ENCODE results near the gene AP5Z1. TPM values are rescaled to one million over a fixed set of nuclear protein-coding genes. Genes with fewer than 3 reads are reported as not detected.
A peak's percentile ranks its signal among the peaks of the same experiment; 100 is the strongest.

Gene AP5Z1
- total and polyA plus RNA-seq, 2 of the 4 experiments (the other 2 are of a cell fraction) = 9.7 to 38.7 TPM

GRCh38 chr7:4799508-4800268 is 24.3 kb downstream of the AP5Z1 start:
- BruUV-seq (replicated peaks) = no TSS peak
- Histone ChIP-seq H3K4me1 (ENCODE audit: control insufficient read depth, insufficient read depth, low read length) (no peaks in the 10 kb centered on the region), H3K23ac (ENCODE audit: low read depth, low read length) (no peak overlapping the region), H3K18ac (ENCODE audit: low read depth, low read length) (no peak overlapping the region), H3K4ac (ENCODE audit: low read depth, low read length) (no peak overlapping the region), H3K9me1 (ENCODE audit: insufficient read depth, low read length) (0 out of 2 replicates have a peak, but pooled peaks cover 2% of the 10 kb centered on the region), H2AK5ac (ENCODE audit: low read depth, low read length) (no peak overlapping the region), H3K4me2 (ENCODE audit: low read depth, low read length) (no peak overlapping the region), H3K9ac (ENCODE audit: low read depth, low read length) (no peak overlapping the region), H4K5ac (ENCODE audit: low read depth, low read length) (no peak overlapping the region), H2BK120ac (ENCODE audit: low read depth, low read length) (no peak overlapping the region), H2AK9ac (replicated peaks; ENCODE audit: low read depth, low read length, poor library complexity) (peak overlapping the region; percentile 37), H4K8ac (ENCODE audit: low read depth in 2 of 2, low read length in 2 of 2) (no peak overlapping the region), H3K79me1 (ENCODE audit: low read depth in 1 of 2, low read length in 2 of 2) (no peaks in the 10 kb centered on the region), H2BK20ac (ENCODE audit: low read depth, low read length) (no peak overlapping the region), H3K27ac (ENCODE audit: insufficient read depth, low read length) (no peak overlapping the region), H2BK15ac (ENCODE audit: low read depth, low read length) (no peak overlapping the region), H3K14ac (replicated peaks; ENCODE audit: low read depth, low read length) (no peak overlapping the region), H3K56ac (ENCODE audit: extremely low read depth, insufficient read depth, low read length) (no peak overlapping the region), H2BK5ac (ENCODE audit: low read depth, low read length, poor library complexity, severe bottlenecking) (no peak overlapping the region), H3K36me3 (ENCODE audit: control insufficient read depth, insufficient read depth, low read length) (no peaks in the 10 kb centered on the region), H4K20me1 (ENCODE audit: insufficient read depth, low read length) (no peaks in the 10 kb centered on the region), H3K4me3 (ENCODE audit: insufficient read depth, low read depth, low read length) (no peak overlapping the region), H2AFZ (replicated peaks; ENCODE audit: low read length, poor library complexity) (no peak overlapping the region), H3K27me3 (ENCODE audit: control insufficient read depth, insufficient read depth, low read length) (no peaks in the 10 kb centered on the region), H3K9me3 (ENCODE audit: control insufficient read depth, insufficient read depth, low read length) (no peaks in the 10 kb centered on the region), H4K91ac (ENCODE audit: insufficient read depth, low read depth, low read length) (no peak overlapping the region)
- dilution Hi-C loops (cut with HindIII; ENCODE audit: low sequenced_read_pairs, unreplicated experiment) (no loop called here), in situ Hi-C loops (cut with MboI; ENCODE audit: low sequenced_read_pairs) (loop anchor here (5.0 kb wide), 1 partner anchor 288 kb away; no protein-coding TSS in a partner anchor), intact Hi-C loops (cut with micrococcal nuclease) (loop anchor here (5.0 kb wide), 1 partner anchor 393 kb away; the partner anchor contains the start of gene WIPI2)
- ATAC-seq (ENCODE audit: low read depth) (peak; percentile 12; the same call in 1 of the 2 replicates), DNase-seq (no peak)
- WGBS, 2 experiments (ENCODE audit: extremely low coverage in 2 of 2, insufficient read length in 1 of 2) = 51% methylated on average over 13 of the region's 39 CpGs; no CpG with 5 or more reads in 1 of the 2 experiments
- POLR2A ChIA-PET (ENCODE audit: unreplicated experiment) = interaction anchor here (0.6 kb wide), 1 partner anchor 697 kb away, joined by 7 read pairs; no protein-coding TSS in a partner anchor
- CTCF ChIA-PET = interaction anchor here (1.1 kb wide), 1 partner anchor 285 kb away, joined by 3 read pairs; no protein-coding TSS in a partner anchor
- TF ChIP-seq RAD21 (IDR thresholded peaks at IDR 0.05; ENCODE audit: low read length) = no peak
- TF ChIP-seq RFX5 (IDR thresholded peaks at IDR 0.05; ENCODE audit: low read depth, low read length) = no peak
- no peak for TF ChIP-seq MAZ (IDR thresholded peaks at IDR 0.05; ENCODE audit: borderline replicate concordance, low read depth, low read length)
- TF ChIP-seq FOS (IDR thresholded peaks at IDR 0.05; ENCODE audit: low read depth, low read length) = no peak
- TF ChIP-seq USF2 (IDR thresholded peaks at IDR 0.05; ENCODE audit: low read depth, low read length) = no peak
- TF ChIP-seq BHLHE40 (IDR thresholded peaks at IDR 0.05; ENCODE audit: low read depth, low read length) = no peak
- TF ChIP-seq NFE2L2 (IDR thresholded peaks at IDR 0.05; ENCODE audit: low read depth, low read length) = no peak
- no peak for TF ChIP-seq CEBPB (IDR thresholded peaks at IDR 0.05; ENCODE audit: low read depth, low read length)
- TF ChIP-seq MAFK (IDR thresholded peaks at IDR 0.05; ENCODE audit: low read depth, low read length) = no peak
- TF ChIP-seq CTCF (conservative IDR thresholded peaks at IDR 0.05; ENCODE audit: low read depth, low read length) = no peak
- no peak for TF ChIP-seq MXI1 (IDR thresholded peaks at IDR 0.05; ENCODE audit: borderline replicate concordance, low read depth, low read length)
- TF ChIP-seq CHD1 (IDR thresholded peaks at IDR 0.05; ENCODE audit: low read depth, low read length) = no peak
- TF ChIP-seq SMC3 (IDR thresholded peaks at IDR 0.05; ENCODE audit: low read depth, low read length) = no peak
